Psoas muscle (tissue), 8 donors: ENCODE results near the gene LCLAT1. TPM values are rescaled to one million over a fixed set of nuclear protein-coding genes. Genes with fewer than 3 reads are reported as not detected.

ENCODE experiments used
- ATAC-seq, 4 donors: fragments of 200-7000 bp; cut with Tn5 transposase; one replicate each; pipeline ENCODE4 v1.9.1; 2020; ENCODE audit warnings: moderate library complexity in 3 of 4, mild to moderate bottlenecking in 2 of 4
- DNase-seq, 2 donors: peaks; one replicate each; pipeline ENCODE4 v3.0.0-alpha.2; 2020
- H3K27ac ChIP-seq: fragments of 200-600 bp; one replicate; pipeline ENCODE4 v1.8.0; 2022
- H3K27me3 ChIP-seq, 3 donors: fragments of 200-600 bp in 1 of 3; one replicate each; pipeline versions ENCODE4 v1.6.1 to v1.8.0; 2013 to 2022; ENCODE audit warnings: low read length in 2 of 3, mild to moderate bottlenecking in 2 of 3, moderate library complexity in 1 of 3; ENCODE audit not compliant: insufficient read depth in 3 of 3
- H3K36me3 ChIP-seq, 2 donors: fragments of 200-600 bp in 1 of 2; one replicate each; pipeline versions ENCODE4 v1.6.1 to v1.8.0; 2013 to 2022; ENCODE audit warnings: low read depth in 1 of 2, mild to moderate bottlenecking in 1 of 2, moderate library complexity in 1 of 2; ENCODE audit not compliant: insufficient read depth in 1 of 2
- H3K4me1 ChIP-seq: fragments of 200-600 bp; one replicate; pipeline ENCODE4 v1.8.0; 2022
- H3K4me3 ChIP-seq: fragments of 200-600 bp; one replicate; pipeline ENCODE4 v1.8.0; 2022; ENCODE audit warnings: mild to moderate bottlenecking
- H3K9me3 ChIP-seq: fragments of 200-600 bp; one replicate; pipeline ENCODE4 v1.8.0; 2022
- WGBS, 3 donors: extraction: QIAGEN DNeasy Blood & Tissue Kit; methylation state at CpG; one replicate each; pipeline versions ENCODE4 v1.1.6 to v1.1.7; 2013; 5-methylcytosine and 5-hydroxymethylcytosine counted together
- intact Hi-C, 2 donors: fragments of 100-400 bp; cut with DNase I; formaldehyde crosslinking; loops; one replicate each; pipeline versions ENCODE4 v1.11.0 to v1.14.2; 2022
- polyA plus RNA-seq, 3 donors: library from polyadenylated mRNA; stranded (reverse); fragments of 200-250 nt; gene quantifications; one replicate each; pipeline ENCODE4 v1.2.3, GENCODE V29; 2013
- total RNA-seq, 4 donors: library from RNA; stranded (reverse); fragmentation: NEBNext Ultra II Directional in 2 of 4; extraction: Animal tissue kit (Norgen Biotek cat#: 25700) in 2 of 4; gene quantifications; one replicate each; pipeline versions ENCODE4 v1.2.1 to v1.2.4, GENCODE V29; 2021 to 2023
- TF ChIP-seq, protein P1 (sequence below): fragments of 200-600 bp; IDR thresholded peaks from one replicate; pipeline ENCODE4 v1.8.0; 2022; ENCODE audit warnings: antibody characterized with exemption
- donor health status: healthy with polysubstance abuse.
- donor health status: DM: no; HTN: no; CAD: no; lungs with moderate emphysema.
- donor health status: Bipolar disorder and iron deficiency.
- donor health status: healthy.
- donor health status: DM: yes; HTN: yes; CAD: no.
- donor health status: DM: no; HTN: no; CAD: no.
- donor health status: DM: no; HTN: no; CAD: no.
- donor health status: DM: yes; HTN: yes; CAD: no.

Gene LCLAT1
- total and polyA plus RNA-seq, 7 donors: 4.2 to 18.8 (median 6.0) TPM

DNA sequence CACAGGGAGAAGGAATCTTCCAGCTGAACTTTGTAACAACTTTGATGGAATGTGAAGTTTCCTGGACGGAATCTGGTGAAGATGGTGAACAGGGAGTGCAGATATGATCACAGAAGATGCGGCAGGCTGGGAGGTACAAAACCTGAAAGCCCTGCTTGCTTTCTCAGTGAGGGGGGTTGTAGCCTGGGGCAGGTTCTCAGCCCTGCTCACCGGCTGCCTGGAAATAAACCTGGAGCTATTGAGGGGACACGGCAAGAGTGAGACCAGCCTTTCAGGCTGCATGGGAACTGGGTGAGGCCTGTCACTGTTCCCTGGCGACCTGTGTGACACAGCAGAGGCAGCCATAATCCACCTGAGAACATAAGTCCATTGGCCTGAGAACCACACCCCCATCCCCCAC lies 174.8 kb downstream of the LCLAT1 start:
- intact Hi-C loops: no loop called here
- TF ChIP-seq, protein P1, sequence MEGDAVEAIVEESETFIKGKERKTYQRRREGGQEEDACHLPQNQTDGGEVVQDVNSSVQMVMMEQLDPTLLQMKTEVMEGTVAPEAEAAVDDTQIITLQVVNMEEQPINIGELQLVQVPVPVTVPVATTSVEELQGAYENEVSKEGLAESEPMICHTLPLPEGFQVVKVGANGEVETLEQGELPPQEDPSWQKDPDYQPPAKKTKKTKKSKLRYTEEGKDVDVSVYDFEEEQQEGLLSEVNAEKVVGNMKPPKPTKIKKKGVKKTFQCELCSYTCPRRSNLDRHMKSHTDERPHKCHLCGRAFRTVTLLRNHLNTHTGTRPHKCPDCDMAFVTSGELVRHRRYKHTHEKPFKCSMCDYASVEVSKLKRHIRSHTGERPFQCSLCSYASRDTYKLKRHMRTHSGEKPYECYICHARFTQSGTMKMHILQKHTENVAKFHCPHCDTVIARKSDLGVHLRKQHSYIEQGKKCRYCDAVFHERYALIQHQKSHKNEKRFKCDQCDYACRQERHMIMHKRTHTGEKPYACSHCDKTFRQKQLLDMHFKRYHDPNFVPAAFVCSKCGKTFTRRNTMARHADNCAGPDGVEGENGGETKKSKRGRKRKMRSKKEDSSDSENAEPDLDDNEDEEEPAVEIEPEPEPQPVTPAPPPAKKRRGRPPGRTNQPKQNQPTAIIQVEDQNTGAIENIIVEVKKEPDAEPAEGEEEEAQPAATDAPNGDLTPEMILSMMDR: no peak
- 96 to 97% (median 97%) methylated on average over 5 of the region's 5 CpGs for WGBS, 3 donors

DNA sequence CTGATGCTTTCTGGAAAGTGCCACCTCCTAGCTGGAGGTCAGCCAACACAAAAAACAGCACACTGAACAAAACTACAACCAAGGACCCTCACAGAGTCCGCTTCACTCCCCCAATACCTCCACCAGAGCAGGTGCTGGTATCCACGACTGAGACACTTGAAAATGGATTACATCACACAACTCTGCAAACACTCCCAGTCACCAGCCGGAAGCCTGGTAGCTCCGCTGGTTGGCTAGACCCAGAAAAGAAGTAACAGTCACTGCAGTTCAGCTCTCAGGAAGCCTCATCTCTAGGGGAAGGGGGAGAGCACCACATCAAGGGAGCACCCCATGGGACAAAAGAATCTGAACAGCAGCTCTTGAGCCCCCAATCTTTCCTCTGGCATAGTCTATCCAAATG lies 175.4 kb downstream of the LCLAT1 start:
- DNase-seq: no peak
- Histone ChIP-seq H3K27me3 (no peaks in the 10 kb centered on the region), H3K27ac (no peak overlapping the region), H3K9me3 (no peaks in the 10 kb centered on the region), H3K4me1 (no peaks in the 10 kb centered on the region), H3K4me3 (no peak overlapping the region), H3K36me3 (no peaks in the 10 kb centered on the region)
- TF ChIP-seq, protein P1: no peak
- 94 to 98% (median 97%) methylated on average over 4 of the region's 4 CpGs for WGBS, 3 donors
- ATAC-seq: no peak
- intact Hi-C loops: no loop called here

More for the DNA sequence above, 174.8 kb downstream of the LCLAT1 start:
- Histone ChIP-seq H3K4me1 (no peaks in the 10 kb centered on the region), H3K9me3 (no peaks in the 10 kb centered on the region), H3K4me3 (no peak overlapping the region), H3K36me3 (no peaks in the 10 kb centered on the region), H3K27me3 (no peaks in the 10 kb centered on the region), H3K27ac (no peak overlapping the region)
- DNase-seq (no peak), ATAC-seq (no peak)

DNA sequence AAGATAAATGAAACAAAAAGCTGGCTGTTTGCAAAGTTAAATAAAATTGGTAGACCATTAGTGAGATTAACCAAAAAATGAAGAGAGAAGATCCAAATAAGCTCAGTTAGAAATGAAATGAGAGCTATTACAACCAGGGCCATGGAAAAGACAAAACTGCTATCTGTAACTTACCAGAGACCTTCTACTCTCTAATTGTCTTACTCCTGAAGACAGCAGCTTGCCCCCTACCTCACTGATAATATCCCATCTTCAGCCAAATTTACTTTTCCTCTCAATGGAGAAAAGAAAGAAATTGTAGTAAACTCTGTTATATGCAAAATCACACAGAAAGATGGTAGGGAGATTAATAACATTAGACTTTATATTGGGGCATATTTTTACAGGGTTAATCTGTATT lies 178.2 kb downstream of the LCLAT1 start:
- Histone ChIP-seq H3K27ac (no peak overlapping the region), H3K36me3 (no peaks in the 10 kb centered on the region), H3K4me3 (no peak overlapping the region), H3K9me3 (no peaks in the 10 kb centered on the region), H3K27me3 (no peaks in the 10 kb centered on the region), H3K4me1 (no peaks in the 10 kb centered on the region)
- ATAC-seq: no peak
- no peak for DNase-seq
- TF ChIP-seq, protein P1: no peak
- intact Hi-C loops: no loop called here

DNA sequence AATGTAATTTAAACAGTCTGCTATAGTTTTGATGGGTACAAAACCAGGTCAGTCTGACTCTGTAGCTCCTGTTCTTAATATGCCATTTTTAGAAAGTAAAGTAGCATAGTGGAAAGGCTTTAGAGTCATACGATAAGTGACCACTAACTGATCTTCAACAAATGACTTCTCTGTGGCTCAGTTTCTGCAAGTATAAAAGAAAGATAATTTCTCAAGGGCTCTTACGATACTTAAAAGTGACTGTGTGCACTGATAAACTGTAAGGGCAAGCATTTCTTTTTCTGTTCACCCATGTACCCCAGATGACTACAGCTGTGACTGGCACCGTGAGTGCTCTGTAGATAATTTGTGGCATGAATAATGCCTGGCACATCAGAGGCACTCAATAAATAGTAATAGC lies 178.7 kb downstream of the LCLAT1 start:
- no peaks in the 10 kb centered on the region for H3K36me3 ChIP-seq
- no peak for ATAC-seq
- no peak overlapping the region for H3K4me3 ChIP-seq
- H3K4me1 ChIP-seq: no peaks in the 10 kb centered on the region
- no peak for DNase-seq
- no peaks in the 10 kb centered on the region for H3K27me3 ChIP-seq
- no peaks in the 10 kb centered on the region for H3K9me3 ChIP-seq
- TF ChIP-seq, protein P1: no peak
- intact Hi-C loops: no loop called here
- H3K27ac ChIP-seq: no peak overlapping the region
- 46 to 71% (median 54%) methylated on average over 3 of the region's 3 CpGs for WGBS, 3 donors

DNA sequence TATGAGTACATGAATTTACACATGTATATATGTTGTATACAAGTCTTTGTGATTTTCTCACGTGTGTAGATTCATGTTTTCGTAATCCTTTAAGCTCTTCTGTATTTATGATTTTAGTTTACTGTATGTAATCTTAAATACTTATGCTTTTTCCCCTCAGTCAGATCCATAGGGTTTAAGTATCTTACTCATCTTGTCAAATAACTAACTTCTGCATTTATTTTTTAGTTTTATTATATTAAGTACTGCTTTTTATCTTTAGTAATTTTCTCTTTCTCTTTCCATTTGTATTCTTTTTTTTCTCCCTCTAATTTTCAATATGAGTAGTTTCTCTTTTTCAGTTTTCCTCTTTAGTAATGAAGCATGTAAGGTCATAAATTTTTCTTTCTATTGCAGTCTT lies 179.4 kb downstream of the LCLAT1 start:
- 39 to 64% (median 62%) methylated on average over 2 of the region's 2 CpGs for WGBS, 3 donors
- H3K27ac ChIP-seq: no peak overlapping the region

More for the DNA sequence above, 179.4 kb downstream of the LCLAT1 start:
- Histone ChIP-seq H3K4me1 (no peaks in the 10 kb centered on the region), H3K36me3 (no peaks in the 10 kb centered on the region), H3K27me3 (no peaks in the 10 kb centered on the region), H3K9me3 (no peaks in the 10 kb centered on the region), H3K4me3 (no peak overlapping the region)
- ATAC-seq (no peak), DNase-seq (no peak)
- intact Hi-C loops: no loop called here
- TF ChIP-seq, protein P1: no peak
